Bronchial epithelial cell (primary cell): ENCODE results near the gene NECTIN4. TPM values are rescaled to one million over a fixed set of nuclear protein-coding genes. Genes with fewer than 3 reads are reported as not detected.
A peak's percentile ranks its signal among the peaks of the same experiment; 100 is the strongest.

Experiments used
- DNase-seq: peaks from one replicate; pipeline ENCODE4 v3.0.0-alpha.2; 2010; ENCODE audit warnings: low read depth
- FAIRE-seq: peaks from 2 replicates; lab custom pipeline; 2011; peaks lifted over from hg19 to GRCh38; lab: Jason Lieb, UNC
- H3K27me3 ChIP-seq: 2 replicates; pipeline ENCODE4 v1.5.1; 2011; ENCODE audit warnings: low read length; ENCODE audit not compliant: control insufficient read depth, insufficient read depth
- H3K36me3 ChIP-seq: 2 replicates; pipeline ENCODE4 v1.5.1; 2011; ENCODE audit warnings: low read length; ENCODE audit not compliant: control insufficient read depth, insufficient read depth
- H3K4me3 ChIP-seq: 2 replicates; pipeline ENCODE4 v1.5.1; 2011; ENCODE audit warnings: mild to moderate bottlenecking, low read depth, low read length, control low read depth
- total RNA-seq: library from RNA; depleted of rRNA; stranded (reverse); fragments of >200 nt; gene quantifications from 2 replicates; pipeline ENCODE4 v1.2.1, GENCODE V29; 2014
- TF ChIP-seq, protein P1 (sequence below): IDR thresholded peaks from 2 replicates; pipeline ENCODE4 v1.5.1; 2011; ENCODE audit warnings: mild to moderate bottlenecking, moderate library complexity, low read length, control low read depth, inconsistent platforms; ENCODE audit not compliant: insufficient read depth, severe bottlenecking

NECTIN4 gene
- total RNA-seq, 1 donor from 2014 or later: 108 TPM

DNA sequence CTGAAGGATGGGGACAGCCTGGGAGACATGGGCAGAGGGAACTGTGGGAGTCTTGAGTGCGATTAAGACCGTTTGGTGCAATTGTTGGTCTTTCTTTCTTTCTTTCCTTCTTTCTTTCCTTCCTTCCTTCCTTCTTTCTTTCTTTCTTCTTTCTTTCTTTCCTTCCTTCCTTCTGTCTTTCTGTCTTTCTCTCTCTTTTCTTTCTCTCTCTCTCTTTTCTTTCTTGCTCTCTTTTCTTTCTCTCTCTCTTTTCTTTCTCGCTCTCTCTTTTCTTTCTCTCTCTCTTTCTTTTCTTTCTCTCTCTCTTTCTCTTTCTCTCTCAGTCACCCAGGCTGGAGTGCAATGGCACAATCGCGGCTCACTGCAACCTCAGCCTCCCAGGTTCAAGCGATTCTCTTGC lies 5.9 kb upstream of the NECTIN4 start:
- DNase-seq (no peak), FAIRE-seq (no peak)
- TF ChIP-seq, protein P1, sequence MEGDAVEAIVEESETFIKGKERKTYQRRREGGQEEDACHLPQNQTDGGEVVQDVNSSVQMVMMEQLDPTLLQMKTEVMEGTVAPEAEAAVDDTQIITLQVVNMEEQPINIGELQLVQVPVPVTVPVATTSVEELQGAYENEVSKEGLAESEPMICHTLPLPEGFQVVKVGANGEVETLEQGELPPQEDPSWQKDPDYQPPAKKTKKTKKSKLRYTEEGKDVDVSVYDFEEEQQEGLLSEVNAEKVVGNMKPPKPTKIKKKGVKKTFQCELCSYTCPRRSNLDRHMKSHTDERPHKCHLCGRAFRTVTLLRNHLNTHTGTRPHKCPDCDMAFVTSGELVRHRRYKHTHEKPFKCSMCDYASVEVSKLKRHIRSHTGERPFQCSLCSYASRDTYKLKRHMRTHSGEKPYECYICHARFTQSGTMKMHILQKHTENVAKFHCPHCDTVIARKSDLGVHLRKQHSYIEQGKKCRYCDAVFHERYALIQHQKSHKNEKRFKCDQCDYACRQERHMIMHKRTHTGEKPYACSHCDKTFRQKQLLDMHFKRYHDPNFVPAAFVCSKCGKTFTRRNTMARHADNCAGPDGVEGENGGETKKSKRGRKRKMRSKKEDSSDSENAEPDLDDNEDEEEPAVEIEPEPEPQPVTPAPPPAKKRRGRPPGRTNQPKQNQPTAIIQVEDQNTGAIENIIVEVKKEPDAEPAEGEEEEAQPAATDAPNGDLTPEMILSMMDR: no peak
- H3K36me3 ChIP-seq: no peaks in the 10 kb centered on the region
- H3K4me3 ChIP-seq: no peak overlapping the region
- H3K27me3 ChIP-seq: no peaks in the 10 kb centered on the region

DNA sequence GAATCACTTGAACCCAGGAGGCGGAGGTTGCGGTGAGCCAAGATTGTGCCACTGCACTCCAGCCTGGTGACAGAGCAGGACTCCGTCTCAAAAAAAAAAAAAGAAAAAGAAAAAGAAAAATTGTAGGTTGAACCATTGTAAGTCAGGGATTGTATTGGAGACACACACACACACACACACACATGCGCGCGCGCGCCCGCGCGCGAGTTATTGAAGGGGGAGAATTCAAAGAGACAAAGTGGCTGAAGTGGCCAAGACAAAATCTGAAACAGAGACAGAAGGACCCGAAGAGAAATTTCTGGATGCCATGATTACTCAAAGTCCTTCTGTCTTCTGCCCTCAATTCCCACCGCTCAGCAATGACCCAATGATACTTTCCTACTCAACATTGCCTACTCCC lies 5.1 kb upstream of the NECTIN4 start:
- DNase-seq (no peak), FAIRE-seq (no peak)
- Histone ChIP-seq H3K4me3 (no peak overlapping the region), H3K36me3 (no peaks in the 10 kb centered on the region), H3K27me3 (no peaks in the 10 kb centered on the region)
- TF ChIP-seq, protein P1: no peak

DNA sequence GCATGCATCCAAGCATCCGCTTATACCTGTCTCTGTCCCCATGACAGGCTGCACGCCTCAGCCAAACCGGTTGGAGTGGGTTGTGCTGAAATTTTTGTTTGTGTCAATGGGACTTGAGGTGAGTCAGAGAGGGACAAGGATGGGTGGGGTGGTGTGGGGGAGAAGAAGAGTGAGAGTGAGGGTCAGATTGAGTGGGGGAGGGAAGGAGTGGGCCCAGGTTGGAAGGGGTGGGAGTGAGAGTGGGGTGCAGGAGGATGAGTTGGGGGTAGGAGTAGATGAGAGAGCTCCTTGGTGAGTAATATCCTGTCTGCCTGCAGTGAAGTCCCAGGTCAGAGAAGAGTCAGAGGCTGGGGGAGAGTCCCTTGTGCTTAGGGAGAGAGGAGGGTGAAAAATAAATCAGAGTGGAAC lies 3.3 kb upstream of the NECTIN4 start:
- Histone ChIP-seq H3K27me3 (no peaks in the 10 kb centered on the region), H3K36me3 (no peaks in the 10 kb centered on the region), H3K4me3 (no peak overlapping the region)
- DNase-seq (peak; percentile 83), FAIRE-seq (no peak)
- TF ChIP-seq, protein P1: no peak

DNA sequence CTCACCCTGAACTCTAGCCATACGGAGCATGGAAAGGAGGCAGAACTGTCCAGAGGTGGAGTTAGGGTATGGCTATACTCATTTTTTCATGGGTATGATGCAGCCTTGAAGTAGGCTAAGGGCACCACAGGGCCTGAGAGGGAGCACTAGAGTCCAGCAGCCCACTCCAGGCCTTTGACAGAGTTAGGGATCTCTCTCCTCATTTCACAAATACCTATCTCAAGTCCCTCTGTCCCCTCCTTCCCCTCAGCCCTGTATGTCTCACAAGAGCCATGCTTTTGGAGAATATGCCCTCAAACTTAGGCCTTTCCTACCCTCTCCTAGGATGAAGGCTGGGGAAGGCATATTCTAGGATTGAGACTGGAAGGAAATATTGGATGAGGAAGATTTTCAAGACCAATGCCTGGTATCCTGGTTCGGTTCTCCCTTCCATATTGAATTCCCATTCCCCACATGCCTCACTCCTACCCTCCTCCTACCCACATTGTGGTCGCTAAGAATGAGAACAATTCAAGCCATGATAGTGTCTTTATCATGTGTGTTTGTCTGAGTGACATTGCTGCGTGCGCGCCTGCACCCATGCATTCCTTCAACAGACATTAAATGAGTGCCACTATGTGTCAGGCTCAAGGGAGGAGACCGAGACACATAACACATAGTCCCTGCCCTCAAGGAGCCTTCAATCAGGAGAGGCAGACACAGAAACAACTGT lies 2.6 kb upstream of the NECTIN4 start:
- Histone ChIP-seq H3K36me3 (no peaks in the 10 kb centered on the region), H3K27me3 (no peaks in the 10 kb centered on the region), H3K4me3 (no peak overlapping the region)
- FAIRE-seq (peak; percentile 64), DNase-seq (no peak)
- TF ChIP-seq, protein P1: no peak

DNA sequence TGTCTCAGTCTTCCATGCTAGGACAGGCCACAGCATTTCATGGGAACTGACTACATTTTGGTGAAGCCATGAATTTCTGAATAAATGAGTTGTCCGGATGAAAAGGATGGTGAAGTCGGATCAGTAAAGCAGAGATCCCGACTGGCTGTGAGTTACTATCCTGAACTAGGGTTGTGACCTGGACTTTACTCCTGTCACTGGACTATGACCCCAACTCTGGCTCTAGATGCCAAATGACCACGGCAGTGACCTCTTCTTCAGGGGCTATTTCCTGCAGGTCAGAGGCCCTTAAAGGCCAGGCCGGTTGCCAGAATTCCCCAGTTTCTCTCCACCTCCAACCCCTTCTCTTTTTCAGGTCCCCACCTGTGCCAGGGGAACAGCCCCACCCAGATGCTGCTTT lies 1.7 kb upstream of the NECTIN4 start:
- FAIRE-seq (no peak), DNase-seq (no peak)
- TF ChIP-seq, protein P1: no peak
- Histone ChIP-seq H3K4me3 (no peak overlapping the region), H3K36me3 (no peaks in the 10 kb centered on the region), H3K27me3 (no peaks in the 10 kb centered on the region)

DNA sequence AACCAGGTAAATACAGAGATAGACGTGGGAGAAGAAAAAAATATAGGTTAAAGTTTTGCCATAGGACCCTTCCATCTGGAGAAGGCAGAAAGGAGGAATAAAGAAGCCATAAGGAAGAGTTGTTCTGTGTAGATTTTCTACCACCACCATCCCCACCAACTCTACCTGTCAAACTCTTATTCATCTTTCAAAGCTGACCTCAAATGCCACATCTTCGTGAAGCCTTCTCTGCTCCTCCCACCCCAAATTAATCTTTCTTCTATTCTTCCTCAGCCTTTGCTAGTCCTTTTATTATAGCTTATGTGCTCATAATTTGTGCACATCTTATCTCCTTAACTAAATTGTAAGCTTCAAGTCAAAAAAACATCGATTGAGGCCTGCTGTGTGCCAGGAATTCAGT lies 1.3 kb upstream of the NECTIN4 start:
- H3K4me3 ChIP-seq: no peak overlapping the region
- FAIRE-seq (no peak), DNase-seq (no peak)
- TF ChIP-seq, protein P1: no peak
- H3K36me3 ChIP-seq: no peaks in the 10 kb centered on the region
- no peaks in the 10 kb centered on the region for H3K27me3 ChIP-seq
